Measurements from ENCODE around the gene EFEMP1.
"Not testable (repeated sequence)": the region's sequence is repeated elsewhere in the genome, so short reads cannot be mapped to it uniquely, and the experiment has no call there.

EFEMP1 gene

DNA sequence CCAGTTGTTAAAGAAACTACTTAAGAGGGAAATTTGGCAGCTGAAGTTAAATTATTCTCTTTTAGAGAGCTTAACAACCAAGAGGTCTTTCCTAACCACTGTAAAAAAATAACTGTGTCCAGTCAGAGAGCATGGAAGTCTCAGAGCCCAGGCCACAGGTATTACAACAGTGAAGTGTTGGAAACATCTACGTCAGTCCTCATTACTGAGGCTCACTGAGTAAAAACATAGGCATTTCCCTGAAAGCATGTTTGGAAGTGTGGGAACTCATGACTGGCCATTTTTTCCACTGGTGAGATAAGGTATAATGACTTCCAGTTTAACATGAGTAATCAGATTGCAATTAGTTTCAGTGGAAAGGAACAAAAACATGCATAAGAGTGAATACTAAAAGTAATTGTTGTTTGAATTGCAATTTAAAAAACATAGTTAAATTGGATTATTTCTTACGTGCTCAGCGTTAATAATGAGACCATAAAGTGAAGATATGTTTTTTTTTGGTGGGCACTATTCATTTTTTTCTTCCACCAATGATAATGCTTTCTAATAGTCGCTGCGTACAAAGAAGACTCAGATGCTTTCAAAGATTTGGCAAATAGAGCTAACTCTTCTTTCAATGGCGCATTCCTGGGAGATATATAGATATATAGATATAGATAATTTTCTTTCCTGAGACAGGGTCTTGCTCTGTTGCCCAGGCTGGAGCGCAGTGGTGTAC lies 60.8 kb downstream of the EFEMP1 start:
- no peak for DNase-seq

DNA sequence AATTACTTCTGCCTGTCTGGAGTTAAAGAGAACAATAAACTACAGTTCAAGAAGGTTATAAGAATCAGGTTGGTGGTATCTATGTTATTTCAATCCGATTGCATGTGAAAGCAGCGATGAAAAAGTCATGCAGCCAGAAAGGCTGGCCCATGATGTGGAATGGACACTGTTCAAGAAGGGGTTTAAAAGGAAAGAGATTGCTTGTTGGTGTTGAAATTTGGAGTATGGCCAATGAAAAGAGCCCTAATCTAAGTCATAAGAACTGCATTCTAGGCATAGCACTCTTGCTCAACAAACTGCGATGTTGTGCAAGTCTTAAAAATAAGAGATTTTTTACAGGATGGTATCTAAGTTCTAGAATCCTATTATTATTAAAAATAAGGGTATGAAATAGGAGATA lies 61.3 kb downstream of the EFEMP1 start:
- DNase-seq, result no peak

DNA sequence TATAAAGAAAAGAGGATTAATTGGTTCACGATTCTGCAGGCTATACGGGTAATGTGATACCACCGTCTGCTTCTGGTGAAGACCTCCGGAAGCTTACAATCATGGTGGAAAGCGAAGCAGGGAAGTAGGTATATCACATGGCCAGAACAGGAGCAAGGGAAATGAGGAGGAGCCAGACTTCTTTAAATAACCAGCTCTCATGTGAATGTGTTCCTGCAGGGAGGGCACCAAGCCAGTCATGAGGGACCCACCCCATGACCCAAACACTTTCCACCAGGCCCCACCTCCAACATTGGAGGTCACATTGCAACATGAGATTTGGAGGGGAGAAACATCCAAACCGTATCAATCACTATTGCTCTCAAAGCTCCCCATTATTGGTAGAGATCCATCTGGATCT lies 61.8 kb downstream of the EFEMP1 start:
- no peak for DNase-seq

DNA sequence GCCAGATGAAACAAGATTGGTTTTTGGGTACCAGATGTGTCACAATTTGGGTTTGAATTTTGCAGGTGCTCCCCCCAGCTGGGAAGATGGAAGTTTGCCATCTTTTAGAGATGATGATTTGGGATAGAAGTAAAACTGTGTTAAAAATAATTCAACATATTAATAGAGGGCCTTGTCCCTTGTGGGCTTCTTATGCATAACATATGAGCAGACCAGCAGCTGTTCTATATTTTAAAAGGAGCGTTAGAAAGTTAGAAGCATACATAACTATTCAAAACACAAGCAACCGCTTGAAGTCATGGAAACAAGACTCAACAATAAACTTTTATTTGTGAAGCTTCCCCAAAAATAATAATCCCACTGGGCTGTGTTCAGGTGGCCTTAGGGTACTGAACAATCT lies 62.8 kb downstream of the EFEMP1 start:
- DNase-seq, result no peak

DNA sequence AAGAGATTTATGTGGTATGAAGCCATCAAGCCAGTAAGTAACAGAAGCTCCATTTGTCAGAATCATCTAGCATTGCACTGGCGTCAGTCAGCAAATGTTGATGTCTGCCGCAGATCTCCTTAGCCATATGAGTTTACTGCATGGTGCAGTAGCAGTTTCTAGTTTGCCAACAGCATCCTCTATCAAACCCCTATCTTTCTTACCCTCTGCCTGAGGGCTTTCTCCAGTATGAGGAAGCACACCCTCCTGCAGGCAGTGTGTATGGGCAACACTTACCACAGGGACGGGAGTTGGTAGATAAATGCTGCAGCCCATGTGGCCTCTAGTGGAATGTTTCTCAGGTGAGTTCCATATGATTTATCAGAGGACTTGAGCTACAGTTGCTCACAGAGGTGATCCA lies 63.7 kb downstream of the EFEMP1 start:
- no peak for DNase-seq

DNA sequence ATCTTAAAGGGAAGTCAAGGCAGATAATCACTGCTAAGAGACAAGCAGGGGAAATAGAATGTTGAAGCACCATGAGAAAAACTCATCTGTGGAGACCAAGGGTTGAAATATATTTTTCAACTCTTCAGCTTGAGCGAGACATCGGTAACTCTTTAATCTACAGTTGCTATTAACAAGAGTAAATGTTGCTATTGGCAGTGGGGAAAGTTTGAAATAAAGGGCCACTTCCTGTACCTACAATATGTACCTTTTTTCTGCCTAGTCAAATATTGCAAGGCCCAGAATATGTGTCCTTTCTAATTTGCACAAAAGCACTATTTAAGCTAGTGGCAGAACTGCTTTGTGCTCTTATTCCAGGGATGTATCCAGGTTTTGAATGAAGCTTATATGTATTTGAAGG lies 65.8 kb downstream of the EFEMP1 start:
- no peak for DNase-seq

DNA sequence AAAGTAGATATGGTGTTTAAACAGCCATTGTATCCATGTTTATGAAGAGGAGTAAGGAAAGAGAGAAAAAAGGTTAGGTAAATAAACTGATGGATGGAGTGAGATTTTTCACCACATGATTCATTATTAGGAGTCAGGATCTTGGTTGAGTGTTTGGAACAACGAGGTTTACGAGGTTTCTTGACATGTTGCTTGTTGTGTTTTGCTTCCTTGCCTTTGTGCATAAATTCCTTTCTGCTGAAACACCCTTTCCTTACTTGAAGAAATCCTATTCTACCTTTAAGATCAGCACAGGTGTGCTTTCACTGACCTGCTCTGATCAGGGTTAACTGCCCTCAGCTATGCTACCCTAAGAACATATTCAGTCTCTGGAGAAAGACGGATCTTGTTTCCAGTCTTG lies 66.6 kb downstream of the EFEMP1 start:
- DNase-seq, result no peak

DNA sequence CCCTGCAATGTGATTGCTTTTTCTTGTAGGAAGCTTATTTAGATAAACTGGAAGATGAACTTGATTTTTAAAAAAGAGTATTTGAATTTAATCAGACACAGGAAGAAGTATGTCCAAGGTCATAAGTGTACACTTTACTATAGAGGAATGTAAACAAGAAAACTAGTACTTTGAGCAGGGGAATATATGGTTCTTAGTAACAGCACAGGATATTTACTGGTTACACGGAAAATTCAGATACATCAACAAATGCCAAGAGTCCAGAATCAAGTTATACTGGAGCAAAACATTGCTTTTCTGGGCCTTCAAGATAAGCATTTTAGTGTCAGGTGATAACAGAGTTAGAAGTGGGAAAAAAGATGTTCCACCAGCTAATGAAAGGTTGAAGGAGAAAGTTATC lies 75.5 kb downstream of the EFEMP1 start:
- no peak for DNase-seq

DNA sequence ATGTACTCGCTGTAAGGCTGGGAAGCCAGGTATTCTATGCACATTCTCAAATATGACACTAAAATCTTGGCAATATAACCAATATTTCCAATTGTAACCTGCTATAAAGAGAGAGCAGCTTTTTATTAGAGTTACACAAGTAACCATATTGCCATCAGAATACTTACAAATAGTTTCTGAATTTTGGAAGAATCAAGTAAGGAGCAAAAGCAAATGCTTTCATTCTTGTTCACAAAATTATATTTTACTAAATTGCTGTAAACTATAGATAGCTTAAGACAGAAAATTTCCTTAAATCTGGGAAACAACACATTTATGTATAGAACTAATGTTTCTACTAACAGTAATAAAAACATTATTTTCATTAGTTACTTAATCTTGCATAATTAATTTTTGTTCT lies 77.2 kb downstream of the EFEMP1 start:
- no peak for DNase-seq

DNA sequence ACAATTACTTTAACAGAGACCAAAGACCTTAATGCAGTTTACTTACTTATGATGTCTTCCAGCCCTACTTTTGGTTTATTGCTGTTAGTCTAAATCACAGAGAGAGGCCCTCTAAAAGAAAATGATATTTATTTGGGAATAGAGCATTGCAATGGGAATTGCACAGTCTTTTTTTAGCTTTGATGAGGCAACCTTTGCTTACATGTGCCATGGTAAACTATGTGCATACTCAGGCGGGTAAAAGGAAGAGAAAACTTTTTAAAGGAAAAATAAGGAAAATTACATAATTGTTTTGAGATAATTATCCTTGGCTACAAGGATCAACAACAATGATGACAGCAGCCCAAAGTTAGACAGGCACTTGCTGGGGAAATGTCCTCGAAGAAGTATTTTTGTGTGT lies 78.6 kb downstream of the EFEMP1 start:
- DNase-seq, result no peak

DNA sequence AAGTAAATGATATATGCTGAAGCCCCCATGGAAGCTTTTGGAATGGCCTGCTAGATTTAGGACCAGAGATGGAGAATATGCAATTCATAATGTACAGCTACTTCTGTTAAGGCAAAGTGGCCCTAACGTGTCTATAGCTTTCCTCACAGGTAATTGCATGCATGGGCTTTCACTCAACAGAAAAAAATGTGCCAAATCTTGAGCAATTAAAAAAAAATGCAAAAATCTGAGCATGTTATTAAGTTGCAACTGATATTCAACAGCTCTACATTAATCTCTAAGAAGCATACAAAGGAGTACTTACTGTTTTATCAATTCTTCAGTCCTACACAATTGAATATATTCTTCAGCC lies 79.6 kb downstream of the EFEMP1 start:
- no peak for DNase-seq

DNA sequence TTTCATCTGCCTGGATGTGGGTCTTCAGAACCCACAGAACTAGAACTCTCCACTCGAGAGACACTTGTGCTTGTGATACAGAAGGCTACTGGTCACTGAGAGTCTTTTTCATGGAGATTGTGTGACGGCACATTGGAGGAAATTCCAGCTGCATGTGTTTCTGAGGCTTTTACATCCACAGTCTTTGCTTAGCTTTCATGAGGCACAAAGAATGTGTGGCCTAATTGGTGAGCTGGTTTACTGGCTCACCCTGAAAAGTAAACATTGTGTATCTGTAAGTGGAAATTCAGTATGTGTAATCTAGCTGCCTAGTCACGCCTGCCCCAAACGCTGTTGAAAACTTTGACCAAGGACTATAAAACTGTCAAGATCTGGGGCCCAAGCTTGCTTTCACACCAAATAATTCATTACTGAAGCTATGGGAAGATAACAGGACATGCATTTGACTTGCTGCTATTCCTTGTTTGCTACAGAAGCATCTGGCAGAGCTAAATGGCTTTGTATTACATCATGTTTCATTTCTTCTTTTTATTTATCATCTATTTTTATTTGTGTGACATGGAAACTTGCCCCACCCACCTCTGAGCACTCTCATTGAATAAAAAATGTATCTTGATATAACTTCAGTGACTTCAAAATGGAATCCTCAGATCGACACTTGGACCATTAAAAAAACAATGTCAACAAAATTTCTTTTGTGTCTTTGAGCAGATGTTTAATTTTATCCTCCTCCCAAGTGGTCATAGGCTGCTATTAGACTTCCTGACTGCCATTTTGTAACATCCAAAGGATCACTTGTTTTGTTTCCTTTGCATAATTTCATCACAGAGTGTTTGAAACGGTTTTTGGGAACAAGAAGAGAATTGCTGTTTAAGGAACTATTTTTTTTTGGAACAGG lies 80.2 kb downstream of the EFEMP1 start:
- no peak for DNase-seq

DNA sequence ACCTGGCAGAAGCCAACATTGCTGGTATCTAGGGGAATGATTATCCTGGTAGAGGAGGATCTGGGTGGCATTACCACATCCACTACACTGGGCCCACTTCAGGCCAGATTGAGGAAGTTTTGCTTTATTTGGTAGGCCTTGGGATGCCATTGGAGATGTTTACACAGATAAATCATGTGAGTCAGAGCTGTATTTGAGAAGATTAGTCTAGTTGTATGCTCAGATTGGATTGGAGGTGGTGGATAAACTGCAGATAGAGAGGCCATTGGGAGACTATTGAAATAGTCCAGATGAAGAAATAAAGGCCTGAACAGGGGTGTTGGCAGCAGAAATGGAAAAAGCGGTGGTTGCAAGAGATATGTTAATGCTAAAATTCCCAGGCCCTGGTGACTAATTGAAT lies 81.5 kb downstream of the EFEMP1 start:
- no peak for DNase-seq

DNA sequence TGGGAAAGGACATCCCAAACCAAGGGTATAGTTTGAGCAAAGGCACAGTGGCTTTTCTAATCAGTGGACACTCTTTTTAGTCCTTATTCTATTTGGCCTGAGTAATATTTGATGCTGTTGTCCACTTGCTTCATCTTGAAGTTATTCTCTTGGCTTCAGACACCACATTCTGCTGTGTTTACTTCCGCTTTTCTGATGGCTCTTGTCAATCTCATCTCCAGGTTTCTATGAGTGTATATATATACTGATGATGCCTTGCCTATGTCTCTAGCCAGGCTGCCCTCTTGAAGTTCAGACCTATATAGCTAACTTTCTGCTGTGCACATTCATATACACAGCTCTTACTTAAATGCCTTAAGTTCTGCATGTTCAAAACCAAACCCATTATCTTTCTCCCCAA lies 83.1 kb downstream of the EFEMP1 start:
- no peak for DNase-seq

DNA sequence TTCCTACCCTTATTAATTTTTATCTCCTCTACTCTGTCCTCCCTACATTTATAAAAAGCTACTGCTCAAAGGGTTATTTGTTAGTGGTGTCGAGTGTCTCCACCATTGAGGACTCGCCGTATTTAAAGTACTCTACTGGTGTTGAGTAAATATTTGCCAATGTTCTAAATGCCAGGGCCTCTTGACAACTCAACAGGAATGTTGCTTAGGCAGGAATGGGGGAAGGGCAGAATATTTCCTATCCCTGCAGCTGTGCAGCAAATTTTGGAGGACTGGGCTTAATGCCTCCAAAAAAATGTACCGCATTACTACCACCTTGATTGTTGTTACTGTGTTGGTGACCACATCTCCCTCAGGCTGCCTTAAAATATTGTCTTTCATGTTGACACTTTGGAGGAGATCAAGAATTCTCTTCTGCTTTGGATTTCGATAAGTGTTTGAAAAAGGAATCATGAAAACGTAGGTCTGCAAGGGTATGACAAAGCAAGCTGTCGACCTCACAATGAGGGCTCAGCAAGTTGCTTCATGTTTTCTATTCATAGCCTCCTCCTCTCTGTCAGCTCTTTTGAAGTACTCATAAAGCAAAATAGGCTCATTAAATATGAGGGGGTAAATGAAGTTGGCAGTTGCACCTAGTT lies 84.3 kb downstream of the EFEMP1 start:
- DNase-seq, result peak; percentile 48

DNA sequence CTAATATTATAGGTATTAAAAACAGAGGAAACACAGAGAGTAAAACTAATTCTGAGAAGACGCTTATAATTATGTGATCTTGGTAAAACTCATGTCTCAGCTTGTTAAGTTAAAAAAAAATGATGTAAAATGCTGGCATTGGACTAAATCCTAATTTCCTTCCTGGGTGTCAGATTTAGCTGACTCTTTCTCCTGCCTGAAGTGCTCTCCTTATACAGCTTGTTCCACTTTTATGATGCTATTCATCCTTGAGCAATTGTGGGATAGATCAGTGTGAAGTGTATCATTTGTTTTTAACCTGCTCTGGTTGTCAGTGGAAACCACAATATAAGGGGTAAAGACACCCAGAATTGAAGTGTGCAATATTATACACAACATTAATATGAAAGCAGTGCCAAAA lies 84.9 kb downstream of the EFEMP1 start:
- DNase-seq, result no peak

DNA sequence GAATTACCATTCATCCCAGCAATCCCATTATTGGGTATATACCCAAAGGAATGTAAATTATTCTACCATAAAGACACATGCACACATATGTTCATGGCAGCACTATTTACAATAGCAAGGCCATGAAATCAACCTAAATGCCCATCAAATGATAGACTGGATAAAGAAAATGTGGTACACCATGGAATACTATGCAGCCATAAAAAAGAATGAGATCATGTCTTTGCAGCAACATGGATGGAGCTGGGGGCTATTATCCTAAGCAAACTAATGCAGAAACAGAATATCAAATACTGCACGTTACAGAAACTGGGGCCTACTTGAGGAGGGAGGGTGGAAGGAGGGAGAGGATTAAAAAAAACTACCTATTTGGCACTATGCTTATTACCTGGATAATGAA lies 85.5 kb downstream of the EFEMP1 start:
- DNase-seq, result not testable (repeated sequence)

DNA sequence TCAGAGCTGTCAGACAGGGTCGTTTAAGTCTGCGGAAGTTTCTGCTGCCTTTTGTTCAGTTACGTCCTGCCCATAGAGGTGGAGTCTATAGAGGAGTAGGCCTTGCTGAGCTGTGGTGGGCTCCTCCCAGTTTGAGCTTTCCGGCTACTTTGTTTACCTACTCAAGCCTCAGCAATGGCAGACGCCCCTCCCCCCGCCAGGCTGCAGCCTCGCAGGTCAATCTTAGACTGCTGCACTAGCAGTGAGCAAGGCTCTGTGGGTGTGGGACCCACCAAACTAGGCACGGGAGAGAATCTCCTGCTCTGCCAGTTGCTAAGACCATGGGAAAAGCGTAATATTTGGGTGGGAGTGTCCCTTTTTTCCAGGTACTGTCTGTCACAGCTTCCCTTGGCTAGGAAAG lies 86.5 kb downstream of the EFEMP1 start:
- DNase-seq, result no peak

DNA sequence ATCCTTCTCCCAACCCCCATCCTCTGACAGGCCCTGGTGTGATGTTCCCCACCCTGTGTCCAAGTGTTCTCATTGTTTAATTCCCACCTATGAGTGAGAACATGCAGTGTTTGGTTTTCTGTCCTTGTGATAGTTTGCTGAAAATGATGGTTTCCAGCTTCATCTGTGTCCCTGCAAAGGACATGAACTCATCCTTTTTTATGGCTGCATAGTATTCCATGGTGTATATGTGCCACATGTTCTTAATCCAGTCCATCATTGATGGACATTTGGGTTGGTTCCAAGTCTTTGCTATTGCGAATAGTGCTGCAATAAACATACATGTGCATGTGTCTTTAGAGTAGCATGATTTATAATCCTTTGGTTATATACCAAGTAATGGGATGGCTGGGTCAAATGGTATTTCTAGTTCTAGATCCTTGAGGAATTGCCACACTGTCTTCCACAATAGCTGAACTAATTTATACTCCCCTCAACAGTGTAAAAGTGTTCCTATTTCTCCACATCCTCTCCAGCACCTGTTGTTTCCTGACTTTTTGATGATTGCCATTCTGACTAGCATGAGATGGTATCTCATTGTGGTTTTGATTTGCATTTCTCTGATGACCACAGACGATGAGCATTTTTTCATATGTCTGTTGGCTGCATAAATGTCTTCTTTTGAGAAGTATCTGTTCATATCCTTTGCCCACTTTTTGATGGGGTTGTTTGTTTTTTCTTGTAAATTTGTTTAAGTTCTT lies 91.7 kb downstream of the EFEMP1 start:
- DNase-seq, result not testable (repeated sequence)

DNA sequence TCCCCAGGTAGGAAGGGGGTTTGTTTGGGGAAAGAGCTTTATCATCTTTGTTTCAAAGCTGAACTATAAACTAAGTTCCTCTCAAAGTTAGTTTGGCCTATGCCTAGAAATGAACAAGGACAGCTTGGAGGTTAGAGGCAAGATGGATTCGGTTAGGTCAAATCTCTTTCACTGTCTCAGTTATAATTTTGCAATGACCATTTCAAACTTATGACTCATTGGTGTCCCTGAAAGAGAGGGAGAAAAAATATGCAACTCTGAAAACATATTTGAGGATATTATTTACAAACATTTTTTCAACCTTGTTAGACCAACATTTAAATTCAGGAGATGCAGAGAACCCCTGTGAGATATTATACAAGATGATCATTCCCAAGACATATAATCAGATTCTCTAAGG lies 95.7 kb downstream of the EFEMP1 start:
- DNase-seq, result no peak

DNA sequence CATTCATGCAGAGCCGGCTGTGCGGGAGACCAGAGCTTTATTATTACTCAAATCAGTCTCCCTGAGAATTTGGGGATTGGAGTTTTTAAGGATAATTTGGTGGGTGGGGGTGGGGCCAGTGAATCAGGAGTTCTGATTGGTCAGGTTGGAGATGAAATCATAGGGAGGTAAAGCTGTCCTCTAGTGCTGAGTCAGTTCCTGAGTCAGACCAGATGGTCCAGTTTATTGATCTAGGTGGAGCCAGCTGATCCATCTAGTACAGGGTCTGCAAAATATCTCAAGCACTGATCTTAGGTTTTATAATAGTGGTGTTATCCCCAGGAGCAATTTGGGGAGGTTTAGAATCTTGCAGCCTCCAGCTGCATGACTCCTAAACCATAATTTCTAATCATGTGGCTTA lies 96.2 kb downstream of the EFEMP1 start:
- DNase-seq, result not testable (repeated sequence)

DNA sequence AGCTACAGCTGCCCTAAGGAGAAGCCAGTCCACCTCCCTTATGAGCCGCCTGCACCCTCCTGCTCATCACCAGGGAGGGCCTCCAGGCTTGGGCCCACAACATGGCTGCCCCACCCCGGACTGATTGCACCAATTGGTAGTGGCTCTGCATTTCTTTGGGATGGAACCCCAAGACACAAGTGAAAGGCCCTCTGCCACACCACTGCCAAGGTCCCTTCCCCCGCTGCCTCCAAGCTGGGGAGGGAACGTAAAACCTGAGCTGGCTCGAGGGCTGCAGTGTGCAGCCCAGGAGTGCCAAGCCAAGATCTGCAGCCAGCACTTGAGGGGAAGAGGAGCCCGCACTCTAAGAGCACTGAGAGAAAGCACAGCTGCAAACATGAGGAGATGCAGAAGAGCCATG lies 97.3 kb downstream of the EFEMP1 start:
- no peak for DNase-seq

DNA sequence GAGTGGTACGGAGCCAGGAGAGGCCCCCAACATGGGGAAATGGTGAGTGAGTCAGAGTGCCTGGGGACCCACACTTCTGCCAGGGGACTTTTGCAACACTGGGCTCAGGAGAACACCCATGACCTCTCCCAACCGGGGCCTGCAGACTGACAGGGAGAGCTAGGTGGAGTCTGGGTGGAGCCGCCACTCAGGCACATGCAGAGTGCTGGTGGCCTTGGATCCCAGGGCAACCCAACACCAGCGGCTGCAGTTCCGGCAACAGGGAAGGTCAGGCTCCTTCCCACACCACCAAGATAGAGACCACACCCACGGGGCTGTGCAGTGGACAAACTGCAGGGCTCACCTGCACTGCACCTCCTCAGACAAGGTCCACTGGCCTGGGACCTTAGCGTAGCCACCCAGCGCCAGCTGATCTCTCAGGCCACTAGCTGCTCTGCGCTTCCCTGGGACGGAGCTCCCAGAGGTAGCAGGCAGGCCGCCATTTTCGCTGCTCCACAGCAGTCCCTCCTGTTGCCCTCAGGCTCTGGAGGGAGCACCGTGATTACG lies 99.0 kb downstream of the EFEMP1 start:
- DNase-seq, result no peak
